ENCODE data around the gene RNASET2.
"Not testable (repeated sequence)": the region's sequence is repeated elsewhere in the genome, so short reads cannot be mapped to it uniquely, and the experiment has no call there.

Gene RNASET2

DNA sequence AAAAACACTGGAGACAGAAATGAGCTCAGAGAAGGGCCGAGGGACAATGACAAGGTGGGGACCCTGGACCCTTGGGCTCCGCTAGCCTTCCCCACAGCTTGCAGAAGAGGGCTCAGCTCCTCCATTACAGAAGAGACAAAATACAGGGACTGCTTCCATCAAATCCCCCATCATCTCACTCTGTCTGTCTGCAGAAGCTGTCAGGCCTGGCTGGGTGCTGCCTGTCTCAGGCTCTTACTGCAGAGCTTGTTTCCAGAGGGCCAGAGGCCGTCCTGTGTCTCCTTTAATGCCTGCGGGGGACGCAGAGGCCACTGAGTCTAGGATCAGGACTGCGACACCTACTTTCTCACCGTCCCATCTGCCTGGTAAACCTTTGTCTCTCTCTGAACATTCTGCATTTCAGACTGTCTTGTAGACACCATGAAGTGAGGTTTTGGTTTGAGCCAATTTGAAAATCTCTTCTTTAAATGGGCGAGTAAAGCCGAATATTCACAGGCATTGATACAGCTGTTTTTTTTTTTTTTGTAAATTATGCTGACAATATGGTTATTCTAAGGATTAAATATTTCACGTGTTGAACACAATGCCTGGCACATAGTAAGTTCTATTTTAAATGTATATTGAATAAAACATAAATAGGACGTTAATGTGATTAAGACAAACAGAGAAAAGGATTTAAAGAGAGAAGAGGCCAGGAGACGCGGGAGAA, 28.3 kb downstream of the RNASET2 start:
- DNase-seq (ENCODE audit: low read depth in 2 of 2) = no peak

- no peak for DNase-seq (ENCODE audit: low read depth in 2 of 2)
These were observed 29.0 kb downstream of the RNASET2 start for GRCh38 chr6:166927240-166927934.

DNA sequence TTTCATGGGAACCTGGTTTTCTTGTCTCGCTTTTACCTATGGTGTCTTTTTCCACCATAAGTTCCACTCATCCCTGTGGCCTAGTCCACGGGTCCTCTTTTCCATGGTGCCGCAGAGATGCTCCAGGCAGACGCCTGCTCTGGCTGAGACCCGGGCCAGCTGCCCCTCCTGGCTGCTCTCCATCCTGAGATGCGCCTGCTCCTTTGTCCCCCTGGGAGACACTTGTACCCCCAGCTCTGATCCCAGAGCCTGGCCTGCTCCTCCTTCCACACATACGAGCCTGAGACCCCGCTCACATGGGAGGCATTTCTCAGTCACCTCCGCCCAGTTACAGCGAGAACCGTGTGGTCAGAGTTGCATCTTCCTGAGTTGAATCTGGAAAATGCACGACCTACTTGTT, 29.6 kb downstream of the RNASET2 start:
- no peak for DNase-seq (ENCODE audit: low read depth in 2 of 2)

GRCh38 chr6:166925141-166925996, 31.0 kb downstream of the RNASET2 start:
- DNase-seq (ENCODE audit: low read depth in 2 of 2) = no peak

DNA sequence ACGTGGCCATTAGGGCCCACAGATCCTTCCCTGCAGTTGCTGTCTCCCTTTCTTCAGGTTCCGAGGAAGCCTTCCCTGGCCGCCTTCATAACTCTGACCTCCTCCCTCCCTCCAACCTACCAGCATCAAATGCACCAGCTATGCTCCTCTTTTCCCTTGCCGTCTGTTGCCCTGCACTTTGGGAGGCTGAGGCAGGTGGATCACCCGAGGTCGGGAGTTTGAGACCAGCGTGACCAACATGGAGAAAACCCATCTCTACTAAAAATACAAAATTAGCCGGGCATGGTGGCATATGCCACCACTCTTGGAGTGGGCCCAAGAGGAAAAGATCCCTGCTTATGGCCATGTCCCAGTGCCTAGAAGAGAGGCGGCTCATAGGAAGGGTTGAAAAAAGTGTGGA, 31.8 kb downstream of the RNASET2 start:
- DNase-seq (ENCODE audit: low read depth in 2 of 2) = no peak

GRCh38 chr6:166922937-166923336, 33.4 kb downstream of the RNASET2 start:
- DNase-seq (ENCODE audit: low read depth in 2 of 2) = no peak

DNA sequence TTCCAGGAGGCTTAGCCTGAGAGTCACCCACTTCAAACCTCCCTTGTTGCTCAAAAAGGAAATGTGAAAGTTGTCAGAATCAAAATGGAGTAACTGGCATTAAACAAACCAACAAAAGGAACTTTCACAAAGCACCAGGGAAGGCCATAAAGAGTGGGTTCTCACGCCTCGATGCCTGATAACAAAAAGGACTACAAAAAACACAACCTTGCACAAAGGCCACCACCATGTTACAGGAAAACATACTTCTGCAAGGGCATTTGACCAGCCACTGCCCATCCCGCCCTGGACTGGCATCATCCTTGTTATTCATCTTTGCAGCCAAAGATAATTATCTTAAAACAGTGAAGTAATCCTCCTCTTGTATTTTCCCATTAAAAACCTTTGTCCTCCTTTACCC, 34.8 kb downstream of the RNASET2 start:
- no peak for DNase-seq (ENCODE audit: low read depth in 2 of 2)

DNA sequence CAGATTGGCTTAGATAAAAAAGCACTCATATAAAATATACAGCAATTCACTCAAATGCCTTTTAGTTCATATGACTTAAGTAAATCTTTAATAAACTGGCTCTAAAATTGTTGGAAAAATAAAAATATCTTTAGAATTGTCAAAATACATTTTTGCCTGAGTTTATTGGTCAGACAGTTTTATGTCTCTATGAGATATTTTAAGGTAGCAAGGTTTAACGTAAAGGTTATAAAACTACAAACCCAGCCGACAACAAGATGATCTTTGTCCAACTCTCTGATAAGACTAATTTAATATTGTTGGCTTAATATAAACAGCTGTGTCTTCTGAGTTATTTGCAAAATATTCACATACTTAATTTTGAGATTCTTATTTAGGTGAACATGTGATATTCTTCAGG, 39.5 kb downstream of the RNASET2 start:
- no peak for DNase-seq (ENCODE audit: low read depth in 2 of 2)

DNA sequence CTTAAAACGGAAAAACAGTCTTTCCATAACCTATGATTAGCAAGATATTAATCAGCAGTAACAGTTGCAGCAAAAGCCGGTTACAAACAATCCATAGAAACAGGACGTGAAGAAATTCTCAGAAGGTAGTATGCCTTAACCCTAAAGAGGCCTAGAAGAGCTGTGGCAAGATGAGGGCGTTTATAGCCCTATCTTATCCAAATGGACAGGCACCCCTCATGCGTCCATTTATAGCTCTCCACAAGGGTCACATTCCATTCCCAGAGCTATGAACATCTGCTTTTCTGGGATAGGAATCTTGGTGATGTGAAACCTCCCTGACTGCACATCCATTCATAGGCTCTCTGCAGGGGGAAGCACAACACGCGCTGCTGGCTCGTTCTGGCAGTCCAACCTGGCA, 40.9 kb downstream of the RNASET2 start:
- not testable (repeated sequence) for DNase-seq (ENCODE audit: low read depth in 2 of 2)

GRCh38 chr6:166914952-166915351, 41.4 kb downstream of the RNASET2 start:
- not testable (repeated sequence) for DNase-seq (ENCODE audit: low read depth in 2 of 2)

DNA sequence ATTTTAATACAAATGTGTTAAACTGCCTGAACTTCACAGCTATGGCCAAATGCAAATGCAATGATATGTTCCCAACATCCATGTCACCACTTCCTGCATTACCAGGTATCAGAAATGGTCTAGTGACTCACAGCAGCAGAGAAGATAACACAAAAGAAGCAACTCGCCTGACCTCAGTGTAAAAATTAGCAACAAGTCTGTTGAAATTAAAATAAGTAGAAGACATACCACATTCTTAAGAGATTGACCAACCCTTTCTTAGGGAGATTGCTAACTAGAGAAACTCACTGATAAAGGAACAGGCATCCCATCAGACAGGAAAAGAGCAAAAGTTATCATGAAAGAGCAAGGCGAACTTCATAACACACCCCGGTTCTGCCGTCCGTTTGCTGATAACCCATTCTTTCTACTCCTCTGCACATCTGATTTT, 45.1 kb downstream of the RNASET2 start:
- DNase-seq (ENCODE audit: low read depth in 2 of 2) = no peak

- no peak for DNase-seq (ENCODE audit: low read depth in 2 of 2)
These were observed 45.7 kb downstream of the RNASET2 start for GRCh38 chr6:166910601-166911000.

DNA sequence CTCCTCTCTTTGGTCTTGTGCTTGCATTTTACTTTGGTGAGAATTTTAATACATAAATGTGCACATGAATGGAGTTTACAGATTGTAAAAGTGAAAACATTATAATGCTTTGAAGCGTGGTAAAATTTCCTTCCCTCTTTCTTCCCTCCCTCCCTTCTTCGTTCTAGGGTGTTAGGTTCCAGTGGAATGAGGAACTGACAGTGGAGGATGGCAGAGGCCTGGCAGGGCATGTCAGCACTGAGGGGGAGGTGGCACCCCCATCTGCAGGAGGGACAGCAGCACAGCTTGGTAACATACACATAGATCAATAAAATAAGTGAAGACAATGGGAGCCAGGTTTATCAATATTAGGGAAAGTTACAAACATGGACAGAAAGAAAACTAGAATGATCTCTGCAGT, 47.5 kb downstream of the RNASET2 start:
- DNase-seq (ENCODE audit: low read depth in 2 of 2) = no peak

DNA sequence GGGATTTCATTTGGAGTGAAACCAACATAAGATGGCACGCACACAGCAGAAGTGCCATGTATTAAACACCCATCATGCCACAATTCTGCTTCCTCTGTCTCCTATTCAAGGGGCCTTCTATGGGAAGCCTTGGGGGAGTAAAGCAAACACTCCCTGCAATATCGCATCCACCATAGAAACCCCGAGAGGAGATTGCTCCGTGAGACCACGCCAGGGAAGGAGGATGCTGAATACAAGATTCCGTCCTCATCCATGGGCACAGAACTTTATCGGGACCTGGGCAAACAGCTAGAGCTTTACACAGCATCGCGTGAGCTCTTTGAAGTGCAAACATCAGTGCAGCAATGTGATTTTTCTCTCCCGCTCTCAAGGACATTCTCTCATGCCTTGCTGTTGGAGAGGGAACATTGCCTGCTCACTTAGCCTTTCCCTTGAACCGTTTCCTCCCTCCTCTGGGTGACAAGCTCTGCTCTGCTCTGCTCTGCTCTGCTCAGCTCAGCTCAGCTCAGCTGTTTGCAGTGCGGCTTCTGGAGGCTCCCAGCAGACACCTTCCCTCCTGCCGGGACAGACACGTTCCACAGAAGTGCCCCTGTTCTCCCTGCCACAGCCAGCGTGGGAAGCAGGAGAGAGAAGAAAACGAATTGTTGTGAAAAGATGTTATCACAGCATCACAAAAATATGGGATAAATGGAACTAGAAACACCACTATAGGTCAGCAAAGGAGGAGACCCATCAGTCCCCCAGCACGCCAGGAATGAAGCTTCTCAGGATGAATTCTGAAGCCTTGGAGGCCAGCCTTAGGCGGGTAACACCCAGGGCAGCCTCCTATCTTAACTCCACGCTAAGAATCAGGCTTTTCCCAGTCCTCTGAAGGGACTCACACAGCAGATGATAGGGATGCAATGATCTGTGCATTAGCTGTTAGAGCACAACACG, 48.2 kb downstream of the RNASET2 start:
- no peak for DNase-seq (ENCODE audit: low read depth in 2 of 2)

GRCh38 chr6:166907373-166907841, 48.9 kb downstream of the RNASET2 start:
- DNase-seq (ENCODE audit: low read depth in 2 of 2) = no peak

- DNase-seq (ENCODE audit: low read depth in 2 of 2) = no peak
These were observed 49.8 kb downstream of the RNASET2 start for GRCh38 chr6:166906376-166907044.

- no peak for DNase-seq (ENCODE audit: low read depth in 2 of 2)
These were observed 50.7 kb downstream of the RNASET2 start for GRCh38 chr6:166905505-166906134.

DNA sequence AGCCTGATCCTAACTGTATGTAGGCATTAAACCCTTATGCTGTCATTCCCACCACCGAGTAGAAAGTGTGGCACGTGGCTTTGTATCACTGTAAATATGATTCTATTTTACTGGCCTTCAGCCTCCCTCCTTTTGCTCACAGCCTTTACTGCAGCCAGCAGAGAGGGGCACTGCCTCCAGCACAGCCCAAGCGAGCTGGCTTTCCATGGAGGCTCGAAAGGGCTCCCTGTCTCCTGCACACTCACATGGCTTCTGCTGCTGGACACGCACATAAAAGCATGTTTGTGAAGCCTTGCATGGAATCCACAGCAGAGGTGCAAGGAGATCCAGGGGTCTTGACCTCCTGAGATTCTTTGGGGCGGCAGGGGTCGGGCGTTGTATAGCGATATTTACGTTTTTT, 51.3 kb downstream of the RNASET2 start:
- DNase-seq (ENCODE audit: low read depth in 2 of 2) = no peak

GRCh38 chr6:166904101-166904746, 52.1 kb downstream of the RNASET2 start:
- DNase-seq (ENCODE audit: low read depth in 2 of 2) = no peak

DNA sequence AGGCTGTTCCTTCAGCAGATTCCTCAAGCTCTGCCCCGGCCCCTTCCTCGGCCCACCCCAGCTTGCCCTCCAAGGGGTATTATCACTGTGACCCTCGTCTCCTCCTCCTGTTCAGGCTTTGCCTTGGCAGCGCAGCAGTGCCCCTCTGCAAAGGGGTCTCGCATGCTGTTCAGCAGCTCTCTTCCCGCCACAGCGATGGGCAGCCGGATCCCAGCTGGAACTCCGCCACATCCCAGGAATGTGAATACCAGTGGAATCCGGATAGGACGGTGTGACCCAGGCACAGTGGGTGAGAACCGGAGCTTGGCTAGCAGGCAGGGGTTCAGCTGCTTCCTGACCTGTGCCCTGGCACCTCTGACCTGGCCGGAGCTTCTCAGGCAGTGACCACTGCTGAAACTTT, 52.9 kb downstream of the RNASET2 start:
- DNase-seq (ENCODE audit: low read depth in 2 of 2) = no peak

Data from activated CD4-positive, alpha-beta T cell treated with anti-CD3 and anti-CD28 coated beads for 24 hours (primary cell).